DND-41 (cell line): ENCODE measurements around the gene CELSR1.

Source experiments
- CTCF ChIP-seq: IDR thresholded peaks from 2 replicates; pipeline ENCODE4 v1.5.1; 2012; ENCODE audit warnings: borderline replicate concordance, low read length, moderate library complexity, mild to moderate bottlenecking; ENCODE audit not compliant: poor library complexity, severe bottlenecking; ENCODE audit errors: extremely low read depth
- EZH2 ChIP-seq: IDR thresholded peaks from 3 replicates; pipeline ENCODE4 v1.6.1; 2012; ENCODE audit warnings: borderline replicate concordance, low read depth, mild to moderate bottlenecking, moderate library complexity, low read length, inconsistent platforms; ENCODE audit not compliant: severe bottlenecking

- no peak for TF ChIP-seq CTCF
- no peak for TF ChIP-seq EZH2
Measured at GRCh38 chr22:46347646-46348045, 189.8 kb downstream of the CELSR1 start.
